DOHH2 (cell line): ENCODE results near the gene ADAM8.

Source experiments
- H3F3A ChIP-seq: fragments of 200-600 bp; sonication (generic), shearing (Covaris generic); 2 replicates; pipeline ENCODE4 v1.6.0; 2016; ENCODE audit warnings: antibody characterized with exemption, mild to moderate bottlenecking; ENCODE audit not compliant: control insufficient read depth, insufficient read depth
- H3K27ac ChIP-seq: fragments of 200-600 bp; sonication (generic); 2 replicates; pipeline ENCODE4 v1.5.1; 2014; ENCODE audit warnings: low read depth, mild to moderate bottlenecking, low read length, moderate library complexity
- H3K27me3 ChIP-seq: fragments of 200-600 bp; sonication (generic); 2 replicates; pipeline ENCODE4 v1.6.1; 2014; ENCODE audit warnings: mild to moderate bottlenecking, low read length, mixed read lengths; ENCODE audit not compliant: control insufficient read depth
- H3K36me3 ChIP-seq: fragments of 200-600 bp; sonication (generic); 2 replicates; pipeline ENCODE4 v1.6.1; 2014; ENCODE audit warnings: mild to moderate bottlenecking, low read length, moderate library complexity, mixed read lengths; ENCODE audit not compliant: control insufficient read depth
- H3K4me1 ChIP-seq: fragments of 200-600 bp; sonication (generic); 2 replicates; pipeline ENCODE4 v1.6.1; 2014; ENCODE audit warnings: mild to moderate bottlenecking, low read length, mixed read lengths; ENCODE audit not compliant: control insufficient read depth
- H3K4me2 ChIP-seq: fragments of 200-600 bp; sonication (generic); 2 replicates; pipeline ENCODE4 v1.6.0; 2014; ENCODE audit warnings: mild to moderate bottlenecking, low read length, moderate library complexity
- H3K4me3 ChIP-seq: fragments of 200-600 bp; sonication (generic); 2 replicates; pipeline ENCODE4 v1.5.1; 2014; ENCODE audit warnings: mild to moderate bottlenecking, low read length, mixed read lengths
- H3K79me2 ChIP-seq: fragments of 200-600 bp; sonication (generic); 2 replicates; pipeline ENCODE4 v1.6.1; 2014; ENCODE audit warnings: mild to moderate bottlenecking, low read length, mixed read lengths; ENCODE audit not compliant: control insufficient read depth
- H3K9me2 ChIP-seq: fragments of 200-600 bp; sonication (generic); replicated peaks from 2 replicates; pipeline ENCODE4 v1.6.1; 2014; ENCODE audit warnings: mild to moderate bottlenecking, low read length, mixed read lengths; ENCODE audit not compliant: control insufficient read depth
- H3K9me3 ChIP-seq: fragments of 200-600 bp; sonication (generic); 2 replicates; pipeline ENCODE4 v1.6.1; 2014; ENCODE audit warnings: antibody characterized with exemption, low read length, mixed read lengths; ENCODE audit not compliant: control insufficient read depth, insufficient read depth
- H4K20me1 ChIP-seq: fragments of 200-600 bp; sonication (generic); 2 replicates; pipeline ENCODE4 v1.6.0; 2014; ENCODE audit warnings: low read depth, mild to moderate bottlenecking, antibody characterized with exemption, low read length, moderate library complexity; ENCODE audit not compliant: control insufficient read depth, insufficient read depth
- EZH2phosphoT487 ChIP-seq: fragments of 200-600 bp; sonication (generic); IDR thresholded peaks from 2 replicates; pipeline ENCODE4 v1.6.1; 2017; ENCODE audit warnings: borderline replicate concordance, mild to moderate bottlenecking, antibody characterized with exemption, low read length, moderate library complexity, mixed read lengths
- TF ChIP-seq, protein P1 (sequence below): fragments of 200-600 bp; sonication (generic); IDR thresholded peaks from one replicate; pipeline ENCODE4 v1.5.1; 2014; ENCODE audit warnings: antibody characterized with exemption, mild to moderate bottlenecking, low read depth, low read length; ENCODE audit not compliant: poor library complexity, severe bottlenecking

Gene ADAM8

DNA sequence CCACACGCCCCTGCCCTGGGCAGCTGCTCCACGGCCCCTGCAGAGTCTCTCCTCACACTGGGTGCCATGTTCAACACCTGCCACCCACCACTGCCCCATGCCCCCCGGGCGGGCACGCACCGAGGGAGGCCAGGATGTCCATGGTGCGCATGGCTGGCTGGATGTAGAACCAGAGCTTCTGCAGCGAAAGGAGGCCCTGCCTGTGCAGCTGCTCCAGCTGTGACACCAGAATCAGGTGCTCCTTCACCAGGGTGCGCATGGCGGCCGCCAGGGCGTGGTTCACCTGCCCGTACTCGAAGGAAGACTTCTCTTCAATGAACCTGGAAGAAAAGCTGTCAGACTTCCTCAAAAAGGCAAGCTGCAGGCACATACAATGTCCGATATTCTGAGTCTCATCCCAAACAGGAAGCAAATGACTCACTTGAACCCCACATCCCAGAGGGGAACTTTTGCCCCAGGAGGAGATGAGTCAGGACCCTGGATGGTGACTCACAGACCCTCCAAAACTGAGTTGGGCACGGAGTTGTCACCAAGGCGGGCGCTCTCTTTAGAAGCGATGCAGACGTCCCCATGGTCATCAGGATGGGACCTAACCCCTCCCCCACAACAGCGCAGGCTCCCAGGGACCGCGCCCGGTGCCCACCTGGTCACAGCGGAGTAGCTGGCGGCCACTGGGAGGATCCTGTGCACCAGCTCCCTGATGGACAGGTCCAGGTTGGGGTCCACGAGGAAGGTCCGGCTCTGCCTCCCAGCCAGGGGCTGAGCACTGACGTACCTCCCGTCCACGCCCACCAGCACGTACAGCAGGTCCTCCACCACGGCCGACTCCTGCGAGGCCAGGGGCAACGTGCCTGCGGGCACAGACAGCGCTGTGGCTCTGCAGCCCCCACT, 16.5 kb upstream of the ADAM8 start:
- TF ChIP-seq EZH2phosphoT487: no peak
- TF ChIP-seq, protein P1, sequence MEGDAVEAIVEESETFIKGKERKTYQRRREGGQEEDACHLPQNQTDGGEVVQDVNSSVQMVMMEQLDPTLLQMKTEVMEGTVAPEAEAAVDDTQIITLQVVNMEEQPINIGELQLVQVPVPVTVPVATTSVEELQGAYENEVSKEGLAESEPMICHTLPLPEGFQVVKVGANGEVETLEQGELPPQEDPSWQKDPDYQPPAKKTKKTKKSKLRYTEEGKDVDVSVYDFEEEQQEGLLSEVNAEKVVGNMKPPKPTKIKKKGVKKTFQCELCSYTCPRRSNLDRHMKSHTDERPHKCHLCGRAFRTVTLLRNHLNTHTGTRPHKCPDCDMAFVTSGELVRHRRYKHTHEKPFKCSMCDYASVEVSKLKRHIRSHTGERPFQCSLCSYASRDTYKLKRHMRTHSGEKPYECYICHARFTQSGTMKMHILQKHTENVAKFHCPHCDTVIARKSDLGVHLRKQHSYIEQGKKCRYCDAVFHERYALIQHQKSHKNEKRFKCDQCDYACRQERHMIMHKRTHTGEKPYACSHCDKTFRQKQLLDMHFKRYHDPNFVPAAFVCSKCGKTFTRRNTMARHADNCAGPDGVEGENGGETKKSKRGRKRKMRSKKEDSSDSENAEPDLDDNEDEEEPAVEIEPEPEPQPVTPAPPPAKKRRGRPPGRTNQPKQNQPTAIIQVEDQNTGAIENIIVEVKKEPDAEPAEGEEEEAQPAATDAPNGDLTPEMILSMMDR: no peak
- H3K4me3 ChIP-seq: no peak overlapping the region
- H3K9me3 ChIP-seq: no peaks in the 10 kb centered on the region
- H4K20me1 ChIP-seq: no peaks in the 10 kb centered on the region
- H3F3A ChIP-seq: no peaks in the 10 kb centered on the region
- H3K36me3 ChIP-seq: peaks cover 61% of the 10 kb centered on the region
- H3K9me2 ChIP-seq: no peaks in the 10 kb centered on the region
- no peaks in the 10 kb centered on the region for H3K79me2 ChIP-seq
- no peak overlapping the region for H3K4me2 ChIP-seq
- no peaks in the 10 kb centered on the region for H3K27me3 ChIP-seq
- H3K27ac ChIP-seq: no peak overlapping the region
- H3K4me1 ChIP-seq: no peaks in the 10 kb centered on the region

DNA sequence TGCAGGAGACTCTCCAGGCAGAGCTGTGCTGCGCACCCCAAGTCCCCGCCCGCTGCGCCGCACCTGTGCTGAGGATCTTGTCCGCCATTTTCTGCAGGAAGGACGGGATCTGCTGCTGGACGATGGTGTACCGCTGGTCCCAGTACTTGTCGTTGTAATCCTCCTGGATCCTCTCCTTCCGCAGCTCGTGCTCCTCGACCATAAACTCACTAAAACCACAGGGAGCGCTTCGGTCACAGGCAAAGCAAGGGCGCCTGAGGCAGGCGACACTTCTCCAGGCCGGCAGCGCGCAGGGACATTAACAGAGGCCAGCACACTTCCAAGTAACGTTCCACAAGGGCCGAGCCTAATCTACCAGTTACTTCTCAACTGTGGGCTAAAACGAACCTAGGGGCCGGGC, 13.1 kb upstream of the ADAM8 start:
- no peaks in the 10 kb centered on the region for H4K20me1 ChIP-seq
- H3K9me2 ChIP-seq: no peaks in the 10 kb centered on the region
- H3K36me3 ChIP-seq: peaks cover 49% of the 10 kb centered on the region
- TF ChIP-seq, protein P1: no peak
- TF ChIP-seq EZH2phosphoT487: no peak
- H3K4me3 ChIP-seq: no peak overlapping the region
- no peak overlapping the region for H3K27ac ChIP-seq
- no peaks in the 10 kb centered on the region for H3K4me1 ChIP-seq
- H3F3A ChIP-seq: no peaks in the 10 kb centered on the region
- H3K79me2 ChIP-seq: no peaks in the 10 kb centered on the region
- H3K4me2 ChIP-seq: no peak overlapping the region
- H3K9me3 ChIP-seq: no peaks in the 10 kb centered on the region
- H3K27me3 ChIP-seq: no peaks in the 10 kb centered on the region

DNA sequence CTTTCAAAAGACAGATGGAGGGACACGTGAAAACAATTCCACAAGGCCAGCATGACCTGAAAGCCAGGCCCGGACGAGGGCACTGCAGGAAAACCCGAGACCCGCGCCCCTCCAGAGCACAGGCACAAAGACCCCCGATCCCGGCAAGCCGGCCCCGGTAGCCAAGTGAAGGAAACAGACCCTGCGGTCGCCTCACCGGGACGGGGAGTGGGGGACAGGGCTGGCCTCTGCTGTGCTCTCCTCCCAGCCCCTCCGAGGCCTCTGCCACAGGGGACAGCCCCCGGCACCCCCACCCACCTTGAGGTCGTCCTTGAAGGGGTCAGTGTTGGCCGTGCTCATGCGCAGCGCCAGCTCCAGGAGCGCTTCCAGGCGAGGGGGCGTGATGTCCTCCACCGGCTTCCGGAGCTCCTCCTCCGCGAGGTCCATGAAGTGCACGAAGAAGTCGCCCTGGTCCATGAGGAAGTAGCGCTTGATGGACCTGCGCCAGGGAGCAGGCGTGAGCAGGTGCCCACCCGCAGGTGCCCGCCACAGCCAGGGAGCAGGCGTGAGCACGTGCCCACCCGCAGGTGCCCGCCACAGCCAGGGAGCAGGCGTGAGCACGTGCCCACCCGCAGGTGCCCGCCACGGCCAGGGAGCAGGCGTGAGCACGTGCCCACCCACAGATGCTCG, 11.3 kb upstream of the ADAM8 start:
- Histone ChIP-seq H3K9me2 (no peaks in the 10 kb centered on the region), H4K20me1 (no peaks in the 10 kb centered on the region), H3K27me3 (no peaks in the 10 kb centered on the region), H3K9me3 (no peaks in the 10 kb centered on the region), H3K4me1 (no peaks in the 10 kb centered on the region), H3F3A (no peaks in the 10 kb centered on the region), H3K27ac (no peak overlapping the region), H3K4me3 (no peak overlapping the region), H3K79me2 (no peaks in the 10 kb centered on the region), H3K4me2 (no peak overlapping the region), H3K36me3 (peaks cover 47% of the 10 kb centered on the region)
- TF ChIP-seq, protein P1: no peak
